Astrocyte of the cerebellum (primary cell): ENCODE data around the gene CD22.

Experiments
- DNase-seq: peaks from one replicate; pipeline ENCODE4 v3.0.0-alpha.2; 2011; ENCODE audit warnings: low read depth
- H3K4me3 ChIP-seq: 2 replicates; pipeline ENCODE4 v1.5.1; 2011; ENCODE audit warnings: mild to moderate bottlenecking, low read depth, low read length, moderate library complexity
- in situ Hi-C: cut with HindIII; loops from 2 replicates; pipeline ENCODE4 v1.10.0; 2017; ENCODE audit warnings: low sequenced_read_pairs
- TF ChIP-seq, protein P1 (sequence below): IDR thresholded peaks from 2 replicates; pipeline ENCODE4 v1.5.1; 2012; ENCODE audit warnings: low read length, low read depth, moderate library complexity, mild to moderate bottlenecking; ENCODE audit errors: missing control alignments

CD22 gene

DNA sequence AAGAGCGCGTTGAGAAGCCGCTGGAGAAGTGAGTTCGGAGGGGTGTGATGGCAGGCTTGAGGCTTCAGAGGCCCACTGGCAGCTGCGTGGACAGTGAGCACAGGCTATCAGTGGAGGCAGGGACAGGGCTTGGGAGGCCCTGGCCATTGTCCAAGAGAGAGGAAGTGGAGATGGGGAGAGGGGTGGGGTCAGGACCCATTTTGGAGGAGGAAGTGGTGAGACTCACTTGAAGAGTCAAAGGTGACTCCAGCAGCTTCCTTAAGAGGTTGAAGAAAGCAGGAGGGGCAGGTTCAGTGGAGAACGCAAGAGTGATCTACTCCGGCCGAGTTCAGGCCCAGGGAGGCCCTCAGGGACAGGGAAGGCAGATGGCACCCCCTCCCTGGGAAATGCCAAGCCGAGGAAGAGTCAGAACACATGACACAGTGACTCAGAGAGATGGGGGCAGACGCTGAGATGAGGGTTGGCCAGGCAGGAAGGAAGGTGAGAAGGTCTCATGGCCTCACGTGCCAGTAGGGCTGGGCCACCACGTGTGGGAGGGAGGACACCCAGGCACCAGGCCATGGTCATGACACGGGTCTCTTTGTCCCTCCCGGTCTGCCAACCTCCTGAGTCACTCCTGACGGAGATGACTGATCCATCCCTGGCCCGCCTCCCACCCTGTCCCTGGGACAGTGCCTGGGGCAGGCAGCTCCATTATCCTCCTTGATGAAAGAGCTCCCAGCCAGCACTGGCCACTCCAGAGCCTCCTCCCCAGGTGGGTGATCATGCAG is 10.1 kb upstream of the CD22 start:
- TF ChIP-seq, protein P1, sequence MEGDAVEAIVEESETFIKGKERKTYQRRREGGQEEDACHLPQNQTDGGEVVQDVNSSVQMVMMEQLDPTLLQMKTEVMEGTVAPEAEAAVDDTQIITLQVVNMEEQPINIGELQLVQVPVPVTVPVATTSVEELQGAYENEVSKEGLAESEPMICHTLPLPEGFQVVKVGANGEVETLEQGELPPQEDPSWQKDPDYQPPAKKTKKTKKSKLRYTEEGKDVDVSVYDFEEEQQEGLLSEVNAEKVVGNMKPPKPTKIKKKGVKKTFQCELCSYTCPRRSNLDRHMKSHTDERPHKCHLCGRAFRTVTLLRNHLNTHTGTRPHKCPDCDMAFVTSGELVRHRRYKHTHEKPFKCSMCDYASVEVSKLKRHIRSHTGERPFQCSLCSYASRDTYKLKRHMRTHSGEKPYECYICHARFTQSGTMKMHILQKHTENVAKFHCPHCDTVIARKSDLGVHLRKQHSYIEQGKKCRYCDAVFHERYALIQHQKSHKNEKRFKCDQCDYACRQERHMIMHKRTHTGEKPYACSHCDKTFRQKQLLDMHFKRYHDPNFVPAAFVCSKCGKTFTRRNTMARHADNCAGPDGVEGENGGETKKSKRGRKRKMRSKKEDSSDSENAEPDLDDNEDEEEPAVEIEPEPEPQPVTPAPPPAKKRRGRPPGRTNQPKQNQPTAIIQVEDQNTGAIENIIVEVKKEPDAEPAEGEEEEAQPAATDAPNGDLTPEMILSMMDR, result no peak
- DNase-seq, result no peak
- in situ Hi-C loops, result no loop called here
- H3K4me3 ChIP-seq, result no peak overlapping the region

DNA sequence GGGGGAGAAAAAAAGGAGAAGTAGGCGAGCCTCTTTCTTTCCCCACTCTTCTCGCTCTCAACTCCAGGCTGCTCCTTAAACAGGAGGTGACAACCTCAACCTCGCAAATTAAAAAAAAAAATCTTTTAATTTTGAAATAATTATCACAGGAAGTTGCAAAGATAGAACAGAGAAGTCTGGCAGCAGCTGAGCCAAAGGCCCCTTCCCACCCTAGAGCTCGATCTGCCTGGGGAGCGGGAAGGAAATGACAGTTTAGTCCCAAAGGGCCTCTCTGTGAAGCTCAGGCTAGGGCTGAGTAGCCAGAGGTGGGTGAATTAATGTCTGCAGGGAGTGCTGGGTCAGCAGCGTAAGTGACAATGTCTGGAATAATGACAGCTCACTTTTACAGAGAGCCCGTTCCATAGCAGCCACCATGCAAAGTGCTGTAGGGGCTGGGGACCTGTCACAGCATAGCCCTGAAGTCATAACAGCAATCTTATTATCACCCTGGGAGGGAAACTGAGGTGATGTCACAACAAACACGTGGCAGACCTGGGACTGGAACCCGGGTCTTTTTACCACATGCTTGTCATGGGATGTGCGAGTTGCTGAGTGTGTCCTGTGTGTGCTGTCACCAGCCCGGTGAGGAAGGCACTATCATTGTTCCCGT is 8.8 kb upstream of the CD22 start:
- in situ Hi-C loops, result no loop called here
- TF ChIP-seq, protein P1, result no peak
- H3K4me3 ChIP-seq, result no peak overlapping the region
- no peak for DNase-seq

DNA sequence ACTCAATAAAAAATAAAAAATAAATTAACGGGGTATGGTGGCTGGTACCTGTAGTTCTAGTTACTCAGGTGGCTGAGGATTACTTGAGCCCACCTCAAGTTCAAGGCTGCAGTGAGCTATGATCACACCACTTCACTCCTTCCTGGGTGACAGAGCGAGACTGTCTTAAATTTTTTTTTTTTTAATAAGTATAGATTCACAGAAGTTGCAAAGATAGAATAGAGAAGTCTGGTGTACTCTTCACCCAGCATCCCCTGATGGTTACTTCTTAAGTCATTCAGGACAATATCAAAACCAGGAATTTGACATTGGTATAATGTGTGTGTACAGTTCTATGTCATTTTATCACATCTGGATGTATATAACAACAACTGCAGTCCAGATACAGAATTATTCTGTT is 7.7 kb upstream of the CD22 start:
- TF ChIP-seq, protein P1, result no peak
- no peak for DNase-seq
- in situ Hi-C loops, result no loop called here
- H3K4me3 ChIP-seq, result no peak overlapping the region

DNA sequence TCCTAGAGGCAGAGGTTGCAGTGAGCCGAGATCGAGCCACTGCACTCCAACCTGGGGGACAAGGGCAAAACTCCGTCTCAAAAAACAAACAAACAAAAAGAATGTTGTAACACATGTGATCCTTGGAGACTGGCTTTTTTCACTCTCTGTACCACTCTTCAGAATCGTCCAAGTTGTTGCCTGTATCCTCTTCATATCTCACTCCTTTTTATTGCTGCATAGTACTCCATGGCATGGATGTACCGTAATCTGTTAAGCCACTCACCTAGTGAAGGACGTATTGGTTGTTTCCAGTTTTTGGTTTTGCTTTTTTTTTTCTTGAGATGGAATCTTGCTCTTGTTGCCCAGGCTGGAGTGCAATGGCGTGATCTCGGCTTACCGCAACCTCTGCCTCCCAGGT is 7.0 kb upstream of the CD22 start:
- no peak for DNase-seq
- in situ Hi-C loops, result no loop called here
- TF ChIP-seq, protein P1, result no peak
- no peak overlapping the region for H3K4me3 ChIP-seq

DNA sequence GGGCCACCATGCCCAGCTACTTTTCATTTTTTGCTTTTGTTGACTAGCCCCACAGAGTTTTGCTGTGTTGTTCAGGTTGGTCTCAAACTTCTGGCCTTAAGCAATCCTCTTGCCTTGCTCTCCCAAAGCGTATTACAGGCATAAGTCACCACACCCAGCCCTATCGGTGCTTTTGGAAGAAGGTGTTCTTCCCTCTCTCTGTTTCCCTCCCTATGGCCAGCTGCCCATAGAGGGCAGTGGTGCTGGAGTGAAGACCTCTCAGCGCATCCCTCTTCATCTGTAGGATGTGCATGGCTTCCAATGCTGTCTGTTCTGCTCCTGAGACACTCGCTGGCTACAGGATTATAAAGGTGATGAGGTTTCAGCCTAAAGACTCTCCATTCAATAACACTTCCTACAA is 1.3 kb upstream of the CD22 start:
- H3K4me3 ChIP-seq, result no peak overlapping the region
- DNase-seq, result no peak
- in situ Hi-C loops, result no loop called here
- TF ChIP-seq, protein P1, result no peak

DNA sequence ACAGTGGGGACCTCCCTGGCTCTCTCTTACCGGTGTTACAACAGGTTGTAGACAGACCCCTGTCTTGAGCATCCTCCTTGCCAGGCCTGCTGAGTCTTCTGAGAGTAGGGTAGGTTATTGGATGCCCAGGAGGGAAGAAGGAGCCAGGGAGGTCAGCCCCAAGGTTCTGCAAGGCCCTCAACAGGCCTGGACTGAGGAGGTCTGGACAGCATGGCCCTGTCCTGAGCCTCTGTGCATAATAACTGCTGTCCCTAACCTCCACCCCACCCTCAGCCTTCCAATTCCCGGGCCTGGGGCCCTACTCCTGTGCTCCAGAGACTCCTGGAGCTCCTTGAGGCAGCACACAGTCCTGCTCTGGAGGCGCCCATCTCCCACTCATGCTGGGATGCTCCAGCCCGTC is 336 bp downstream of the CD22 start:
- H3K4me3 ChIP-seq, result no peak overlapping the region
- in situ Hi-C loops, result no loop called here
- no peak for DNase-seq
- TF ChIP-seq, protein P1, result no peak
